COR-L47 (cell line): ENCODE results near the gene GOLGA6B.
"Not testable (repeated sequence)": the region's sequence is repeated elsewhere in the genome, so short reads cannot be mapped to it uniquely, and the experiment has no call there.

Experiments used
- DNase-seq: peaks from one replicate; lab custom pipeline; 2025; lab: John Stamatoyannopoulos, UW

The GOLGA6B gene, protein sequence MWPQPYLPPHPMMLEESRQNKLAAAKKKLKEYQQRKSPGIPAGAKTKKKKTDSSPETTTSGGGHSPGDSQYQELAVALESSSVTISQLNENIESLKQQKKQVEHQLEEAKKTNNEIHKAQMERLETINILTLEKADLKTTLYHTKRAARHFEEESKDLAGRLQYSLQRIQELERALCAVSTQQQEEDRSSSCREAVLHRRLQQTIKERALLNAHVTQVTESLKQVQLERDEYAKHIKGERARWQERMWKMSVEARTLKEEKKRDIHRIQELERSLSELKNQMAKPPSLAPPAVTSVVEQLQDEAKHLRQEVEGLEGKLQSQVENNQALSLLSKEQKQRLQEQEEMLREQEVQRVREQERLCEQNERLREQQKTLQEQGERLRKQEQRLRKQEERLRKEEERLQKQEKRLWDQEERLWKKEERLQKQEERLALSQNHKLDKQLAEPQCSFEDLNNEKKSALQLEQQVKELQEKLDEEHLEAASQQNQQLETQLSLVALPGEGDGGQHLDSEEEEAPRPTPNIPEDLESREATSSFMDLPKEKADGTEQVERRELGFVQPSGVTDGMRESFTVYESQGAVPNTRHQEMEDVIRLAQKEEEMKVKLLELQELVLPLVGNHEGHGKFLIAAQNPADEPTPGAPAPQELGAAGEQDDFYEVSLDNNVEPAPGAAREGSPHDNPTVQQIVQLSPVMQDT

DNA sequence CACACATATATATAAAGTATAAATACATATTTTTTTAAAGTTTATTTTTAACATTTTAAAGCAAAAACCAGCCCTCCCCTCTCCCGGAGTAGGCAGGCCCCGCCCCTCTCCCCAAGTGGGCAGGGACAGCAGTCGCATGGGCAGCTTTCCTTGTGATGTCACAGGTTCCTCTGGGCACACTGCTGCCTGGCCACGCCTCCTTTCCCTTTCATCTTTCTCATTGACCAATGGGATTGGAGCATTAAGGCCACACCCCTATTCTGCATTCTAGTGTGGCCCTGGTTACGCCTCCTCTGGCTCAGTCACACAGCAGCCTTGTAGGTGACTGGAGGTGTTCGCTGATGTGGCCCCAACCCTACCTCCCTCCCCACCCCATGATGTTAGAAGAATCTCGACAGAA lies at the start of gene GOLGA6B:
Gene GOLGA6B (plus strand): TSS at position 301 of the 400 bp plus-strand sequence. CDS start 41 bp downstream, at position 342.
- not testable (repeated sequence) for DNase-seq

DNA sequence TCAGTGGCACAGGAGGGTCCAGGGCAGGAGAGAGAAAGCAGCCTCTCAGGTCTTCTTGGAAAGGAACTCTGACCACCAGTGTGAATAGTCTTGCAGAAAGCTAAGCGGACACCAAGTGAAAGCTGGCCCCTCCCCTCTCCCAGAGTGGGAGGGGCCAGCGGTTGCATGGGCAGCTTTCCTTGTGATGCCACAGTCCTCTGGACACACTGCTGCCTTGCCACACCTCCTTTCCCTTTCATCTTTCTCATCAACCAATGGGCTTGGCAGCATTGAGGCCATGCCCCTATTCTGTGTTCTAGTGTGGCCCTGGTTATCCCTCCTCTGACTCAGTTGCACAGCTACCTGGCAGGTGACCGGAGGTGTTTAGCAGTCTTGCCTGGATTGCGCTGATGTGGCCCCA lies 49.7 kb upstream of the GOLGA6B start:
- DNase-seq, result no peak

DNA sequence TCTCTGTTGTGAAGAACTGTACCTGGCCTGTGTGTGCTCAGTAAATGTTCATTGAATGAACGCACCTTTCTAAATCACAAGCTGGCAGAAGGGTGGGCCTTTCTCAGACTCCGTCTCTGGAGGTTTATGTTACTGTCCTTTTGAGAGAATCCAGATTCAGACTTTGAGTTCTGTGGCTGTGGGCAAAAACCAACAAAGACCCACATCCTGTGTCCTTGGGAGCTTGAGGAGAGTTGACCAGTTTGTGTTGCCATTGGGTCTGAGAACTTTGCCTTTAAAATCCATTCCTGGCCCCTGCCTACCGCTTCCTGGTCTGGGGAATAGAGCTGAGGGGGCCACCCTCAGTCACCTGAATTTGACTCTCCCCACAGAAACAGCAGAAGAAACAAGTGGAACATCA lies 46.4 kb upstream of the GOLGA6B start:
- DNase-seq, result not testable (repeated sequence)

DNA sequence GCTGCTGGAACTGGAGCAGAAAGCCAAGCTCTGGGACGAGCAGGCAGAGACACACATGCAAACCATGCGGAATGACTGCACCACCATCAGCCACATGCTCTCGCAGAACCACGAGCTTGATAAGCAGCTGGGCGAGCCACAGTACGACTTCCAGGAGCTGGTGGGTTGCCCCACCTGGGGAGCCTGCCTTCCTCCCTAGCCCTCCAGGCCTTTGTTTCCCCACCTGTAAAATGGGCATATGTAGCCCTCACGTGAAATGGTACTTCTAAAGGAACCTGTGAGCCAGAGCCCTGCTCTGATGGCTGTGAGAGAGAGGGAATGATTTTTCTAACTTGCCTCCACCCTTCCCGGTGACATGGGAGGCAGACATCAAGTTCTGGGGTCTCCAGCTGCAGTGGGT lies 44.6 kb upstream of the GOLGA6B start:
- no peak for DNase-seq

DNA sequence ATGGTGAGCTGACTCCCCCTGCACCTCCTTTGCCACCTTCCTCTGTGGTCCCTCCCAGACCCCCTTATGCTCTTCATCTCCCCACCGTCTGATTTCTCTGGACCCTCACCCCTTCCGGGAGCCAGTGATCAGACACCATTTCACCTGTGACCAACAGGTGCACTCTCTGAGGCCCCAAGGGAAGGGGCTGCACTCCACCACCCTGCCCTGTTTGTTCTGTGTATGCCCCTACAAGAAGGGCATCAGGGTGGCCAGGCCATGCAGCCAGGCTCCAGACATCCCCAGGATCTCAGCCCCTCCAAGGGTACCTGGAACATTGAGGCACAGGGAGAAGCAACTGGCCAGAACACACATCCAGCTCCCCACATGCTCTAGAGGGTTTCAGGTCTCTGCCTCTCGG lies 42.2 kb upstream of the GOLGA6B start:
- DNase-seq, result not testable (repeated sequence)

DNA sequence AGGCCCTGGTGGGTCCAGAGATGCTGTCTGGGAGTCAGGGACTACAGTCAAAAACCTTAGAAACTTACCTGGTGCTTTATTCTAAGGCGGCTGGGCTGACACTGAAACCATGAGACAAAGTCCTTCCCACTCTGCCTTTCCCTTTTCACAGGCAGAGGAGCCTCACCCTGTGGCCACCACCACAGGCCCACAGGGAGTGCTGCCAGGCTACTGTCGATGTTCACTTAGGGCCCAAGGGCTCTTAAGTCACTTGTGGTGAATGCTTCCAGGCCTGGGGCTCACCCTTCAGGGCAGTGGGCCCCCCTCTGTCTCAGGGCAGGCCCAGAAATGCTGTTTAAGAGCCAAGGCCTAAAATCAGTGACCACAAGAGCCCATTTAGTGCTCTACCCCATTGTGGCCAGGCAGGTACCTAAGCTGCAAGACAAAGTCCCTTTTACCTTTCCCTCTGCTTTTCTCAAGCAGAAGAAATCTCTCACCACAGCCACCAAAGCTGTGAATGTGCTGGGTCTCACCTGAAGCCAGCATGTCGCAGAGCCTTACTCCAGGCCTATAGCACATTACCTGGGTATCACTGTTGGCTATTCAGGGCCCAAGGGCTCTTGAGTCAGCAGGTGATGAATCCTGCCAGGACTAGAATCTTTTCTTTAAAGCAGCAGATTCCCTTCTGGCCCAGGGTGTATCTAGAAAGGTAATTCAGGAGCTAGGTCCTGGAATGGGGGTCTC lies 39.5 kb upstream of the GOLGA6B start:
- DNase-seq, result no peak

DNA sequence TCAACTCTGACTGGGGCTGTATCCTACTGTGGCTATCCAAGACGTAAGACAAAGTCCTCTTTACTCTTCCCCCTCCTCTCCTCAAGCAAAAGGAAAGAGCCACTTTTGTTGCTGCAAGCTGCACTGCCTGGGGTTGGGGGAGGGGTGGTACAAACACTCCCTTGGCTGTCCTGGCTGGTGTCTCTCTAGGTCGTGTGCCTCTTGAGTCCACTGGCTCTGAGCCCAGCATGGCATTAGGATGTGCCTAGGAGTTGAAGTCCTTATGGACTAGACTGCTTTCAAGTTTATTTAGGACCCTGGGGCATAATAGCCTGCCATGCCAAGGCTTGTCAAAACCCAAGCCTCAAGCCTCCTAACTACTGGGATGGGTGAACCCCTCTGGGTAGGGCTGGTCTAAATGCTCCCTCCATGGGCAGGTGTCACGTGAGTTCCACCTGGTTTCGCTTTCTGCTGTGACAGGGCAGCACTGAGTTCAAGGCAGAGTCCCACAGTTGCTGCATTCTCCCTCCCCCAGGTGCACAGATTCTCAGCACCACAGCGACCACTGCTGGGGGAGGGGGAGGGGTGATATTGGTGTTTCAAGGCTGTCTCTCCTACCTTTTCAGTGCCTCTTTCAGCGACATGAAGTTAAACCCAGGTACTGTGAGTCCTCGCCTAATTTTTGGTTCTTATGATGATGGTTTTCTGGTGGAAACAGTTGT lies 38.8 kb upstream of the GOLGA6B start:
- not testable (repeated sequence) for DNase-seq

DNA sequence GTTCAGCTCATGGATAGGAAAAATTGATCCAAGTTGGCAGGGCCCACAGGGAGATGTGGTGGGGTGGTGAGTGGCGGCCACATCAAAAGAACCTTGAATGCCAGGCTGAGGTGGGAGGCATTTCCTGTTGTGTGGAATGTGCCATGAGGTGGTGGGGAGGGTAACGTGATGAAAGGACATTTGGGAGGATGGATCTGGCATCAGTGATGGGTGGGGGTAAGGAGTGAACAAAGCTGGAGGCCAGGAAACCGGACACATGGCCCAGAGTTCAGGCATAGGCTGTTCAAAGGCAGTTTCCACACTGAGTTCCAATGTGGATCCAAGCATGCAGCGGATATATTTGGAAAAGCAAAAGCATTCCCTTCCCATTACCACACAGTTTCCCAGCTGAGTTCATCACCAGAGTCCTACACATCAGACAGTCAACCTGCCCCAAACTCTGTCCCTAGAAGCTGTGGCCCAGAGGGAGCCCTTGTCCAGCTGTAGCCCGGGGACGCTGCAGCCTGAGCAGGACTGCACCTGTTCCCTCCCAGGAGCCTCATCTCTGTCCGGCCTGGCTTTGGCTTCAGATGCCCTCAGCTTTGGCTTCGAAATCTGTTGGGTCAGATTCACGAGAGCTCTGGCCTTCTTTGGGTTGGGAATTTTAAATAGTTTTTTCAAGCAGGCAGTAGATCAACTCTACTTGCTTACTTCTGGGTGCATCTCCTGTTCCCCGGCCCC lies 37.8 kb upstream of the GOLGA6B start:
- DNase-seq, result no peak

DNA sequence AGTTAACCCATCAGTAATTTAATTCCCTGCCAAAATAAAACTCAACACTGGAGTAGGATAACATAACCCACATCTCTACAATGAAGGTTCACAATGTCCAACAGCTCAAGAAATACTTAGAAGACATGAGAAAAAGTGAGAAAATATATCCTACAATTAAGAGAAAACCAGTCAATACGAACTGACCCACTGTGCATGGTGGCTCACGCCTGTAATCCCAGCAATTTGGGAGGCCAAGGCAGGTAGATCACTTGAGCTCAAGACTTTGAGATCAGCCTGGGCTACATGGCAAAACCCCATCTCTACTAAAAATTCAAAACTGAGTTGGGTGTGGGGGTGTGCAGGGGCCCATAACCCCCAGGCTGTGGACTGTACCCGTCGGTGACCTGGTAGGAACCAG lies 30.6 kb upstream of the GOLGA6B start:
- not testable (repeated sequence) for DNase-seq

DNA sequence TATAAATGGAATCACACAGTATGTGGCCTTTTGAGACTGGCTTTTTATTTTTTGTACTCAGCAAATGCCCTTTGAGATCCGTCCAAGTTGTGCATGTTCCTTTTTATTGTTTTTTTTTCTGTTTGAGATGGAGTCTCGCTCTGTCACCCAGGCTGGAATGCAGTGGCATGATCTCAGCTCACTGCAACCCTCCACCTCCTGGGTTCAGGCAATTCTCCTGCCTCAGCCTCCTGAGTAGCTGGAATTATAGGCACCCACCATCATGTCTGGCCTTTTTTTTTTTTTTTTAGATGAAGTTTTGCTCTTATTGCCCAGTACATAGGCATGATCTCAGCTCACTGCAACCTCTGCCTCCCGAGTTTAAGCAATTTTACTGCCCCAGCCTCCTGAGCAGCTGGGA lies 28.3 kb upstream of the GOLGA6B start:
- not testable (repeated sequence) for DNase-seq

DNA sequence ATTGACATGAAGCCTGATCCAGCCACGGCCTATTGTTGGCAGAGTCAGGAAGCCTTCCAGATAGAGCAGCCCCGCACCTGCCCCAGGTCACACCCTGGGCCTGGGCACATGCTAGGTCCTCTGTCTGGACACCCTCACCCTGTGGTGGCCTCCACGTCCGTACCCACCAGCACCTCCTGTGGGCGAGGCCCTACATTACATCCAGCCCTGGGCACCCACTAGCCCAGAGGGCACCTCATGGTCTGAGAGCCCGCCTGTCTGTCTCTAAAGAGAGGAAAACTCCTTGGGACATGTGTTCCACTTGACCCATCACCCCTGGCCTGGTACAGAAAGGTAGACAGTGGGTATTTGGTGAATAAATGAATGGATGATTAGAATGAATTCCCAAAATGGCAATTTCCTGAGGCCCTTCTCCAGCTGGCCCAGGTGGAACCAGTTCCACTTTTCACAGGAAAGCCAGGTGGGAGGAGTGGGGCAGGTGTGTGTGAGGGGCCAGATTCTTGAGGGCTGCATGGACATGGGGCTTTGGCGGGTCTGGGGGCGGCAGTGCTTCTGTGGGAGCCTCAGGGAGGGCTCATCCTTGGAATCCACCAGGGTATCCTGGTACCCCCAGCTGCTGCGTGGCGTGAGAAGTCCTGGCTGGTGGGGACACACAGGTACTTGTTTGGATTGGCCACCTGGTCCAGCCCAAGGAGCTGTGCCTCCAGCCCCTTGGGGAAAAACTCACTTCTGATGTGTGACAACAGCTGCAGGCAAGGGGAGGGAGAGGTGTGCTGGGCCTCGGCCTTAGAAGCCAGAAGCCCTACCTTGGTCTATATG lies 26.0 kb upstream of the GOLGA6B start:
- DNase-seq, result not testable (repeated sequence)

DNA sequence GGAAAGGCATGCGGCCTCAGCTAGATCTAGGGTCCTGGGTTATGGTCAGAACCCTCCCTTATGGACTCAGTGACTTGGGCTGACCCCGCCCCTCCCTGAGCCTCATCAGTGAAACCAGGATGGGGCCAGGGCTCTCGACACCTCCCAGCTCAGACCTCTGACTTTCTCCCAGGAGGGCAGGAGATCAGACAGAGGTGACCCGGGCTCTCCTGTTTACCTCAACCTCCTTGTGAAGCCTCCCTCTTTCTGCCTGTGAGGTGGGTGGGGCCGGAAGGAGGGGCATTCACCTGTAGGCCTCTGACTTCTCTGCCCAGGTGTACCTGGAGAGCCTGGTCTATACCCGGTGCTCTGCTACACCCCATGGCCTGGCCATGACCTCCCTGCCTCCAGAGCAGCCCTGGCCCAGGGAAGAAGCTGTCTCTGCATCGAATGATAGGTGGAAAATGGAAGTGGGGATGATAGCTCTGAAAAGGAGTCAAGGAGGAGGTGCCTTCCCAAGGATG lies 25.4 kb upstream of the GOLGA6B start:
- not testable (repeated sequence) for DNase-seq

DNA sequence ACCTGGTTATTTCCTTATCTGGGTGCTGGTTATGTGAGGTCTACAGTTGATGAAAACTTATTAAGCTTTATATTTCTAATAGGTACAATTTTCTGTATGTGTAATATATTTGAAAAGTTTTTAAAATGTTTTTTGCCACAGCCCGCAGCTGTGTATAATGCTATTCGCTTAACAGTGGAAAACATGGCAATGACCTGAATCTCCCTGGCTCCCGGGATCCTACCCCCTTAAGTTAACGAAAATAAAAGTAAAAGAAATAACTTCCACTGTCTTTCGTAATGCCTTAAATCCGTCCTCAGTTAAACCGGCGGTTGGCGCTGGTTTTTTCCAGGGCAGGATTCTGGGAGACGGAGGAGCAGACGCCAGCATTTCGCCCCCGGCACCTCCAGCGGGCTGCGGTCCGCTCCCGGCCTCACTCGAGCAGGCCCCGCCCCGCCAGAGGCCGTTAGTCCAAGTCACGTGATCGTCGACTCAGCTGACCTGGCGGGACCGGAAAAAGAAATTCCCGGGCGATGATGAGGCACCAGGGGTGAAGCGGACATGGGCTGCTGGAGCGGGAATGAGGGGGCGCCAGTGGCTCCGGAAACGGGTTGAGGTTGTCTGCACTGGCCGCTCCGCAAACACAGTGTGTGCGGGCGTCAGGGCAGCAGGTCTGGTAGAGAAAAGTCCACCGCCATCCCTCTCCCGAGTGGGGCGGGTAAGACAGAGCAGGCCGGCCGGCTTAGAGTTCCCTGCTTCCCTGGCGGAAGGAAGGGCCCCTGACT lies 17.8 kb upstream of the GOLGA6B start:
- not testable (repeated sequence) for DNase-seq

DNA sequence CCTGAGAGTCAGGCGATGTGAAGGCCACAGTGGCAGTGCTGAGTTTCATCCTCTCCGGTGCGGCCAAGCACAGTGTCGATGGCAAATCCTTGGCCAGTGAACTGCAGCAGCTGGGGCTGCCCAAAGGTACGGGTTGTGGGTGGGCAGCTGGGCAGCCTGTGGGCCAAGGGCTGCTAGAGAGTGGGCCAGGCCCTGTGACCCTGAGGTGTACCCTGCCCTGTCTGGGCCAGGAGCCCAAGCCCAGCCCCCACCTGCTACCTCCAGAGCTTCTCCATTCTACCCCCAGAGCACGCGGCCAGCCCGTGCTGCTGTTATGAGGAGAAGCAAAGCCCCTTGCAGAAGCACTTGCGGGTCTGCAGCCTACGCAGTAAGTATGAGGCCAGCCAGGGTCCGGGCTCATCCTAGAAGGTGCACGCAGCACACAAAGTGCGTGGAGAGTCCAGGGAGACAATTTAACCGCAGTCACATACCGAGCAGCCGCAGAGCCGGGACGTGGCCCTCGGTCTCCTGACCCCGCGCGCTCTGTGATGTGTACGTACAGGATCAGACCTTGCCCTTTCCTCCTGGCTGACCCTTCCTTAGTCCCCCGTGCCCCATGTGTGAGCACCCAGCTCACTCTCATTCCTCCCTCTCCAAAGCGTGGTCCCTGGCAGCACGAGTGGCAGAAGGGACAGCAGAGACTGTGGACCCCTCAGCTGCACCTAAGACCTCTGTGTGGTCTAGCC lies 14.6 kb upstream of the GOLGA6B start:
- not testable (repeated sequence) for DNase-seq

DNA sequence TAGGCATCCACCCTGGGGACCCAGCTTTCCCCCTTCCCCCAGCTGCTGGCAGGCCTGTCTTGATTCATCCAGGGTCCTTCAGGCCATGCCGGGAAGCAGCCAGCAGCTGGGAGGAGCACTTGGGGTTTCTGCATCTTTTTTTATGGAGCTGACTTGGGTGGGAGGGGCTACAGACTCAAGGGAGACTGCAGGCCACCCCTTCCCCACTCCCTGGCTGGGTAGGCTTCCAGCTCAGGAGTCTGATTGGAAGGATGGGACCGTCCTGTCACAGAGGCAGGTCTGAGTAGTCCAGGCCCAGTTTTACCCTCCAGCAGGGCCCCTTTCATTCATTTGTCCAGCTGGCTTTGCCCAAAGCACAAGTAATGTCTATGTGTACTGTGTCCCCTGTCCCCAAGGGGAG lies 12.2 kb upstream of the GOLGA6B start:
- DNase-seq, result not testable (repeated sequence)

DNA sequence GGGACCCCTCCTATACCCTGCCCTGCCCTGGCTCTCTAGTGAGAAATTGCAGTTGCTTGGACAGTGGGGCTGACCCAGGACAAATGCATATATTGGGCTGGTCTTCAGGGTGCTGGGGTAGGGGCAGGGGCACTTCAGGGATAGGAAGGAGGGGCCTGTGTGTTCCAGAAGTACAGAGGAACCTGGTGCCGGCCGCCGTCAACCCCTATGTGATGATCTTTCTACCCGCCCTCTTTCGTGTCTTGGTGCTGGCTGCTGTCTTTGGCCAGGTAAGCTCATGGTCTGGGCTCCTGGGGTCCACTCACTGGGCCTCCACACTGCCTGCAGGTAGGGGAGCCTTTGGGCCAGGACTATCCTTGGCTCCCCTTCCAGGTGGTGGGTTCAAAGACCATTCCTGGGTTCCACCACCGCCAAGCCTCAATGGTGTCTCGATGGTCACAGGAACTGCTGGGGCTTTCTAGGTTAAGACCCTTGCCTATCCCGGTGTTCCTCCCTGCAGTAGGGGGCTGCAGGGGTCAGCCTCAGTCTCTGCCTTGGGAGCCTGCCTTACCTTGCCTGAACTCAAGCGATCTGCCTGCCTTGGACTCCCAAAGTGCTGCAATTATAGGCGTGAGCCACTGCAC lies 5.8 kb upstream of the GOLGA6B start:
- not testable (repeated sequence) for DNase-seq

DNA sequence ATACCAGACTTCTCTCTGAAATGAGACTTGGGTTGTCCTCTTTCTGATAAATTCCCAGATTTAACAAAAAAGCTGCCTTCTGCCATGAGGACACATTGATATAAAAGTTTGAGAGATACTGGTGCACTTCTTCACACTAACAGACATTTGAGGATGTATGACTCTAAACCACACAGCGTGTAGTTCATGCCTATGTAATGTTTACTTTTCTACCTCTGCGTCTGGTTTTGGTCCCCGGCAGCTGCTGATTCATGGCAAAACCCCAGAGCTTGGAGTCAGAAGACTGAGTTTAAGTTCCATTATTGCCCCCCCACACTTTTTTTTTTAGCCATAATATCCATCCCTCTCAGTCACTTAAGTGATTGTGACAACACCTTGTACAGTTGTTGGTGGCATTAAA lies 1.5 kb downstream of the GOLGA6B start:
- DNase-seq, result not testable (repeated sequence)

DNA sequence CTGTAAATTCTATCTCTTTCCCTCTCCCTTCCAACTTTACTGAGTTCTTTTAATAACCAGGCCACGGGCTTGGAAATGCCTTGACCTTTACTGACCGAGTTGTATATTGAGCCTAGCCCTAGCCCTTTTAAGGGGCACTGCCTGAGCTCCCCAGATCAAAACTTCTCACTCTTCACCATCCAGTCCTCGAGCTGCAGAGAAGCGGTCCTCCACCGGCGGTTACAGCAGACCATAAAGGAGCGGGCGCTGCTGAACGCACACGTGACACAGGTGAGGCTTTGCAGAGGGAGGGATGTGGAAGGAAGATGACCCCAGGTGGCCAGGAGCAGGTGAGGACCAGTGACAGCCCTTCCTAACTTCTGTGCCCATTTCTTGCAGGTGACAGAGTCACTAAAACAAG lies 6.6 kb downstream of the GOLGA6B start:
- DNase-seq, result not testable (repeated sequence)
